HCT116 (cell line): ENCODE measurements around the gene PTGIS.
"Not testable (repeated sequence)": the region's sequence is repeated elsewhere in the genome, so short reads cannot be mapped to it uniquely, and the experiment has no call there.

Experiments
- CTCF ChIP-seq, 3 experiments: fragments of 200-600 bp in 1 of 3; sonication (generic) in 1 of 3; IDR thresholded peaks in 2 of 3; conservative IDR thresholded peaks in 1 of 3; 2 replicates each; pipeline ENCODE4 v1.5.1; 2012 to 2017; ENCODE audit warnings: low read depth in 2 of 3, low read length in 2 of 3, antibody characterized with exemption in 1 of 3, borderline replicate concordance in 1 of 3, control low read depth in 1 of 3, mild to moderate bottlenecking in 1 of 3, mixed read lengths in 1 of 3, mixed run types in 1 of 3, moderate library complexity in 1 of 3; ENCODE audit not compliant: insufficient read depth in 1 of 3
- JUND ChIP-seq: IDR thresholded peaks from 2 replicates; pipeline ENCODE4 v1.6.1; 2012

GRCh38 chr20:49617394-49617793 lies 49.5 kb upstream of the PTGIS start:
- TF ChIP-seq CTCF (IDR thresholded peaks at IDR 0.05 in 2 of 3, conservative IDR thresholded peaks at IDR 0.05 in 1 of 3; ENCODE audit: borderline replicate concordance in 1 of 3, insufficient read depth in 1 of 3, low read depth in 2 of 3, low read length in 2 of 3); JUND: not testable (repeated sequence)
